LoVo (cell line): ENCODE measurements around the gene OR5I1.
"Not testable (repeated sequence)": the region's sequence is repeated elsewhere in the genome, so short reads cannot be mapped to it uniquely, and the experiment has no call there.

ENCODE experiments used
- DNase-seq: peaks from one replicate; pipeline ENCODE4 v3.0.0-alpha.2; 2016; ENCODE audit warnings: low spot score

OR5I1 gene

GRCh38 chr11:55936300-55936699, at the start of gene OR5I1:
Gene OR5I1, minus strand, starts transcription at chr11:55936400. Its CDS starts 0 bp downstream, at chr11:55936400.
- DNase-seq, result no peak

DNA sequence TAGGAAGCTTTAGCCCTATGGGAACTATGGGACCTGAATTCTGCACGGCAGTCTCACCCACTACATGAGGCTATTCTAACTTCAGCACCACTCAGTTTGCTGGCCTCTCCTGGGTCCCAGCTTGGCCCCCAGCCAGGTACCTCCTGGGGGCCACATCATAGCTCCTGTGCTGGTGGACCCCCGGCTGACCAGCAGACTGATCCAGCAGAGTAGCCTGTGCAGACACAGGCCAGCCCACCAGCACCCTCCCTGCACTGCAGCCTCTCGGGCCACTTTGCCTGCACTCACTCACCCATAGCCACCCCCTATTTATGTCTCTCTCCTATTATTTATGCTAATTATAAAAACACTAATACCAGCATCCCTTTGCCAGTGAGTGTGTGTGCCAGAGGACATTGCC, 34.7 kb upstream of the OR5I1 start:
- DNase-seq, result no peak

DNA sequence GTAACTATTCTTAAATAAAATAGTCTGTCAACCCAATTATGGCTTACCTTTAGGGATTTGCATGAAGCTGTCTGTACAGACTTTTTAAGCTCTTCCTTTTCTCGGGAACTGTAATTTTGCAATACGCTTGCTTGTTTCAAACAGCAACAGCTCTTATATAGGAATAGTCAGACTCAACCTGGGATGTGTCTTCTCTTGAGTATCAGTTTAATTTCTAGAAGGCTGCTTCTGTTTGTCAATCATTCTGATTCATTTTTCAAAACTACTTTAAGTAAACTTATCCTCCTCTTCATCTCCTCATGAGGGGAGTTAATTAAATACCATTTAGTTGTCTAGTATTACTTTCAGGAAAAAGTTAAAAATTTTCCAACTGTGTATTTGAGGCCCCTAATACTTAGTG, 33.6 kb upstream of the OR5I1 start, which contains the start of gene OR10AG1:
TSS of gene OR10AG1 (minus strand) at position 101 of the 400 bp plus-strand sequence. CDS start at position 63, 38 bp downstream.
- no peak for DNase-seq

DNA sequence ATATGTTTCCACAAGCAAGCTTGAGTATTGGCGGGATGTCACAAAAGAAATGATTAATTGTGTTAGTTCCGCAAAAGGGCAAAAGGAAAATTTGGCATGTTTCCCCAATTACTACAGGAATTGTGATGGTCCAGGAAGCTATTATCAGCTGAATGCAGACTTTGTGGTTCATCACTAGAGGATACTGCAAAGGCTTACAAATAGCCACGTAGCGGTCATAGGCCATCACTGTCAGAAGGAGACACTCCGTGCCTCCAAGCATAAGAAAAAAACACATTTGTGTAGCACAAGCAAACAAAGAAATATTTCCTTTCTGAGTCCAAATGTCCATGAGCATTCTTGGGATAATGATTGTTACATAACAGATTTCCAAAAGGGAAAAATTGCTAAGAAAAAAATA, 31.7 kb upstream of the OR5I1 start:
- no peak for DNase-seq

DNA sequence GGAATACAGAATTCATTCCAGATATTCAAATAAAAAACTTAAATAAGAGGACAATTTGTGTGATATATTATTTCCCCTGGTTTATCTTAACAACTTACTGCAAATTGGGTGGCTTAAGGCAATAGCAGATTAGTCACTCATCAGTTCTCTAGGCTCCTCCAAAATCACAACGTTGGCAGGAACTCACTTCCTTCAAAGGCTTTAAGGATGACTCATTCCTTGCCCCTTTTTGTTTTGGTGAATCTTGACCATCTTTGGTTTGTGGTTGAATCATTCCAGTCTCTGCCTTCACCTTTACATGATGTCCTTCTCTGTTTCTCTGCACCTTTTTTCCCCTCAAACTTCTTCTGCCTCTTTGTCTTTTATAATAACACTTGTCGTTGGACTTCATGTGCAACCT, 30.2 kb upstream of the OR5I1 start:
- no peak for DNase-seq

- no peak for DNase-seq
Observed at GRCh38 chr11:55956521-55956920, 20.3 kb upstream of the OR5I1 start.

- no peak for DNase-seq
Observed at GRCh38 chr11:55949330-55949729, 13.1 kb upstream of the OR5I1 start.

DNA sequence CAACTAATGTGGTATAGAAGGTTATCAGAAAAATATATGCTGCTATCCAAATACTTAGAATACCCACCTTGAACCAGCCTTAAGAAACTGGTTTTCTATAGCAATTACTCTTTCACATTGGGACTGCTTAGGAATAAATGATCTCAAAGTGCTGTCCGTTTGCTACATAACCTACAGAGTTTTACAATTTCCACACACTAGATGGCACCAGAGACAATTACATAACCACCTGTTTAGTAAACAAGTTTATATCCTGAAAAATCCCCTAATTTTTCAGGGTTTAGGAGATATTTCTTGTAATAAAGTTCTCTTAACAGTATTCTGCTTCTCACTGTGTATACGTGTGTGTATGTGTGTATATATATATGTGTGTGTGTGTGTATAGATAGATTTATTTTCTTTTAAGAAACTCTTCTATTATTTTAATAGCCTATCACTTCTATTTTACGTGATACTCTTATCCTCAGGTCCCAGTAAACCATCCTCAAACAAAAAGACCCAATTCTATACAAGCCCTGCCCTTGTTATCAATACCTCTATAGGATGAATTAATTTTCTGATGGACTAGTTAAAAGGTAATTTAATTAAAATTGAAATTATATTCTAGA, 6.7 kb upstream of the OR5I1 start:
- peak; percentile 40 for DNase-seq

DNA sequence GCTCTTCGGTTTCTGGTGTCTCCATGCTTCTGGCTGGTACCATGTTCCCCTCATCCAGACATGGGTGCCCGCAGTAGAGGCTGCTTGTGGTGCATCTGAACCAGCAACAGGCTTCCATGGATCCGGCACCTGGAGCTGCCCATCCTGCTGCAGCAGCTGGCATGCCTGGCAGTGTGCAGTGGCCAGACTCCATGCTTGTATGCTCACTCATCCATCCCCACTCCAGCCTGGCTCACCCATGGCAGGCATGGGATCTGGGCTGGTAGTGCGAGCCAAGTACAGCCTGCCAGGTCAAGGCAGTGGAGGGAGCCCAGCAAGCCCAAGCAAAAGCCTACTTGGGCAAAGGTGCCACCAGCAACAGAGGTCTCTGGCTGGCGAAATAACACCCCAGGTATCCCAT, 15.7 kb downstream of the OR5I1 start:
- no peak for DNase-seq

GRCh38 chr11:55914482-55914881, 21.7 kb downstream of the OR5I1 start, which contains the start of gene OR5W2:
Gene OR5W2, minus strand, starts transcription at chr11:55914582. Its CDS starts 0 bp downstream, at chr11:55914582.
- DNase-seq, result no peak

DNA sequence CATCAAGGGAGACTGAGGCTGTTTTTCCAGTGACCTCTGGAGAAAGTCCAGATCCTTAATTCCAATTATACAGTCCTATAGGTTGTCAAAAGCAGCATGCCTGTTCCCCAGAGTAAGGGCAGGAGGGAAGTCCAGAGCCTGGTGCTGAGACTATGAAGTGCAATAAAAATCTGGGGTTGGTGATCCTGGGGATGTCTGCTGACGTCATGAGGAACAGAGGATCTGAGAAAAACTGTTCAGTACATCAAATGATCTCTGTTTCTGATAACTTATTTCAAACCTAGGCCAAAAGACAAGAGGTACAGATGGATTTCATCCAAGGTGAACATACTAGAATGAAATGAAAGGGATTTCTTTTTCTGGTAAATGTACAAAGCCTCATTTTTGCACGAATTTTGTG, 33.9 kb downstream of the OR5I1 start:
- DNase-seq, result no peak

DNA sequence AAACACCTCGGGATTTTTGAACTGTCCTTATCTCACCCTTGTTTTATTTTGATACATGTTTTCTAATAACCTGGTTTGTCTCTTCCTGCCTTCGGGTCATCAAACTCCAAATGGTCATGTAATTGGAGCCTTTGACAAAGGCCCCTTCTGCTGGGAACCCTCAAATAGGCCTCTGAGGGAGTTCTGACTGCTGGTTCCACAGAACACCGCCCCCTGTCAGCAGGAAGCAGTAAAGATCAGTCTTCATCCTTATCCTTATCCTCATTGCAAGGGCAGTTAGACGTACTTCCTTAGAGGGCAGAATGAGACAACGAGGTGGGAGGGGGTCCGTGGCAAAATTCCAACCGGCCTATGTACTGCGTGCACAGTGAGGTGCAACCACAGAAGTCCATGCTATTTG, 41.0 kb downstream of the OR5I1 start:
- no peak for DNase-seq

GRCh38 chr11:55885481-55885880, 50.7 kb downstream of the OR5I1 start:
- not testable (repeated sequence) for DNase-seq
